H9 (cell line): ENCODE data around the gene F12. TPM values are rescaled to one million over a fixed set of nuclear protein-coding genes. Genes with fewer than 3 reads are reported as not detected.

Experiments used
- DNase-seq: peaks from one replicate; pipeline ENCODE4 v3.0.0-alpha.2; 2017
- H2AFZ ChIP-seq: one replicate; pipeline ENCODE4 v1.6.1; 2013; ENCODE audit warnings: mild to moderate bottlenecking, low read length, control low read depth, moderate library complexity
- H2AK5ac ChIP-seq: 2 replicates; pipeline ENCODE4 v1.6.1; 2013; ENCODE audit warnings: low read length, control low read depth, mixed read lengths; ENCODE audit not compliant: insufficient read length
- H2BK120ac ChIP-seq: one replicate; pipeline ENCODE4 v1.6.1; 2013; ENCODE audit warnings: low read depth, mild to moderate bottlenecking, low read length, control low read depth, inconsistent platforms; ENCODE audit not compliant: poor library complexity, severe bottlenecking
- H2BK12ac ChIP-seq: 2 replicates; pipeline ENCODE4 v1.6.1; 2013; ENCODE audit warnings: low read length, control low read depth, mixed read lengths, low read depth; ENCODE audit not compliant: insufficient read length
- H2BK15ac ChIP-seq: 2 replicates; pipeline ENCODE4 v1.6.1; 2013; ENCODE audit warnings: low read depth, low read length, control low read depth
- H2BK20ac ChIP-seq: one replicate; pipeline ENCODE4 v1.6.1; 2013; ENCODE audit warnings: low read depth, mild to moderate bottlenecking, low read length, control low read depth, inconsistent platforms; ENCODE audit not compliant: poor library complexity, severe bottlenecking
- H2BK5ac ChIP-seq: 2 replicates; pipeline ENCODE4 v1.6.1; 2013; ENCODE audit warnings: low read length, control low read depth, mixed read lengths; ENCODE audit not compliant: insufficient read length
- H3K14ac ChIP-seq: 2 replicates; pipeline ENCODE4 v1.6.1; 2013; ENCODE audit warnings: low read length, control low read depth; ENCODE audit not compliant: insufficient read depth
- H3K18ac ChIP-seq: 2 replicates; pipeline ENCODE4 v1.6.1; 2013; ENCODE audit warnings: low read depth, mild to moderate bottlenecking, mixed read lengths, low read length, control low read depth; ENCODE audit not compliant: insufficient read length
- H3K23ac ChIP-seq: 2 replicates; pipeline ENCODE4 v1.6.1; 2013; ENCODE audit warnings: low read length, control low read depth, mixed read lengths, low read depth; ENCODE audit not compliant: insufficient read length
- H3K23me2 ChIP-seq: 2 replicates; pipeline ENCODE4 v1.6.1; 2013; ENCODE audit warnings: low read depth, mild to moderate bottlenecking, mixed read lengths, low read length, control low read depth; ENCODE audit not compliant: insufficient read length, poor library complexity, severe bottlenecking
- H3K27ac ChIP-seq: 2 replicates; pipeline ENCODE4 v1.5.1; 2013; ENCODE audit warnings: low read length, control low read depth, mixed read lengths, low read depth; ENCODE audit not compliant: insufficient read length
- H3K27me3 ChIP-seq: 2 replicates; pipeline ENCODE4 v1.6.1; 2013; ENCODE audit warnings: low read length, control low read depth, inconsistent platforms; ENCODE audit not compliant: insufficient read depth
- H3K4ac ChIP-seq: 2 replicates; pipeline ENCODE4 v1.6.1; 2013; ENCODE audit warnings: low read depth, mild to moderate bottlenecking, control low read depth, inconsistent platforms, low read length, moderate library complexity
- H3K4me1 ChIP-seq: 2 replicates; pipeline ENCODE4 v1.6.1; 2013; ENCODE audit warnings: low read length, control low read depth, inconsistent platforms; ENCODE audit not compliant: insufficient read depth
- H3K4me2 ChIP-seq: 2 replicates; pipeline ENCODE4 v1.6.1; 2013; ENCODE audit warnings: low read length, control low read depth, mixed read lengths; ENCODE audit not compliant: insufficient read length, insufficient read depth
- H3K56ac ChIP-seq: 2 replicates; pipeline ENCODE4 v1.6.1; 2013; ENCODE audit warnings: low read depth, mild to moderate bottlenecking, mixed read lengths, low read length, control low read depth; ENCODE audit not compliant: insufficient read length
- H3K79me1 ChIP-seq: 2 replicates; pipeline ENCODE4 v1.6.1; 2013; ENCODE audit warnings: low read depth, mild to moderate bottlenecking, moderate library complexity, low read length, control low read depth, inconsistent platforms; ENCODE audit not compliant: insufficient read depth, poor library complexity, severe bottlenecking
- H3K79me2 ChIP-seq: 2 replicates; pipeline ENCODE4 v1.6.1; 2013; ENCODE audit warnings: low read length, control low read depth, inconsistent platforms; ENCODE audit not compliant: insufficient read depth
- H3K9ac ChIP-seq: 2 replicates; pipeline ENCODE4 v1.6.1; 2013; ENCODE audit warnings: low read length, control low read depth, mixed read lengths; ENCODE audit not compliant: insufficient read length; ENCODE audit errors: extremely low read depth
- H3K9me3 ChIP-seq: one replicate; pipeline ENCODE4 v1.6.1; 2013; ENCODE audit warnings: low read depth, low read length, inconsistent platforms; ENCODE audit not compliant: control insufficient read depth
- H3T11ph ChIP-seq: one replicate; pipeline ENCODE4 v1.6.1; 2013; ENCODE audit warnings: mild to moderate bottlenecking, low read length, control low read depth, inconsistent platforms
- H4K20me1 ChIP-seq: one replicate; pipeline ENCODE4 v1.6.1; 2013; ENCODE audit not compliant: control insufficient read depth, insufficient read length, insufficient read depth
- H4K5ac ChIP-seq: 2 replicates; pipeline ENCODE4 v1.6.1; 2013; ENCODE audit warnings: low read depth, mild to moderate bottlenecking, mixed read lengths, low read length, control low read depth; ENCODE audit not compliant: insufficient read length
- H4K8ac ChIP-seq: replicated peaks from 2 replicates; pipeline ENCODE4 v1.6.1; 2013; ENCODE audit warnings: low read length, control low read depth, mixed read lengths, low read depth; ENCODE audit not compliant: insufficient read length
- H4K91ac ChIP-seq: 2 replicates; pipeline ENCODE4 v1.6.1; 2013; ENCODE audit warnings: low read depth, mild to moderate bottlenecking, moderate library complexity, mixed read lengths, low read length, control low read depth; ENCODE audit not compliant: insufficient read length
- H3K27ac Mint-ChIP-seq, 3 experiments: 2 replicates in 2 of 3; 3 replicates in 1 of 3; pipeline ENCODE4 v1.8.0; 2020 to 2021; ENCODE audit warnings: mixed read lengths in 3 of 3, mild to moderate bottlenecking in 1 of 3, moderate library complexity in 1 of 3
- H3K27me3 Mint-ChIP-seq: 2 replicates; pipeline ENCODE4 v1.8.0; 2021; ENCODE audit warnings: low read depth, mild to moderate bottlenecking, moderate library complexity, mixed read lengths
- H3K36me3 Mint-ChIP-seq, 3 experiments: 2 replicates in 2 of 3; 3 replicates in 1 of 3; pipeline ENCODE4 v1.8.0; 2020 to 2021; ENCODE audit warnings: low read depth in 3 of 3, mixed read lengths in 3 of 3; ENCODE audit not compliant: insufficient read depth in 1 of 3
- H3K4me1 Mint-ChIP-seq, 2 experiments: 2 replicates each; pipeline ENCODE4 v1.8.0; 2020; ENCODE audit warnings: mixed read lengths in 2 of 2
- H3K4me3 Mint-ChIP-seq, 2 experiments: 2 replicates in 1 of 2; 3 replicates in 1 of 2; pipeline ENCODE4 v1.8.0; 2020 to 2021; ENCODE audit warnings: mild to moderate bottlenecking in 2 of 2, mixed read lengths in 2 of 2, moderate library complexity in 1 of 2
- H3K9me3 Mint-ChIP-seq, 2 experiments: 2 replicates in 1 of 2; 3 replicates in 1 of 2; pipeline ENCODE4 v1.8.0; 2020; ENCODE audit warnings: mild to moderate bottlenecking in 2 of 2, mixed read lengths in 2 of 2, moderate library complexity in 1 of 2
- WGBS: extraction: QIAGEN DNeasy Blood & Tissue Kit; methylation state at CpG from one replicate; pipeline ENCODE4 v1.1.7; 2013; ENCODE audit warnings: missing lambda C conversion rate, low lambda C conversion rate, mixed read lengths; ENCODE audit not compliant: insufficient read length; ENCODE audit errors: extremely low coverage; 5-methylcytosine and 5-hydroxymethylcytosine counted together
- total RNA-seq: library from RNA; stranded (reverse); gene quantifications from 2 replicates; pipeline ENCODE4 v1.2.1, GENCODE V29; 2021
- TF ChIP-seq, protein P1 (sequence below): fragments of 200-600 bp; sonication (generic); conservative IDR thresholded peaks from 3 replicates; pipeline ENCODE4 v1.8.0; 2021; ENCODE audit warnings: antibody characterized with exemption, mild to moderate bottlenecking

F12 gene
- total RNA-seq, 1 experiment from 2014 or later, result 3.5 TPM

- no peak overlapping the region for H2AFZ ChIP-seq
- H3K23ac ChIP-seq, result no peak overlapping the region
- peaks cover 11% of the 10 kb centered on the region; the same call in 1 of the 2 replicates for H3K4me1 ChIP-seq
- no peak overlapping the region for H2BK120ac ChIP-seq
- peak overlapping the region; percentile 76 to 90 for H3K4me3 Mint-ChIP-seq
- no peak for DNase-seq
- H4K8ac ChIP-seq, result no peak overlapping the region
- H4K20me1 ChIP-seq, result no peaks in the 10 kb centered on the region
- peaks cover 25% of the 10 kb centered on the region for H3K27me3 Mint-ChIP-seq
- H3K27ac ChIP-seq, result no peak overlapping the region
- no peak overlapping the region for H3K56ac ChIP-seq
- H2BK15ac ChIP-seq, result no peak overlapping the region
- H3K4ac ChIP-seq, result no peak overlapping the region
- no peak overlapping the region for H2BK5ac ChIP-seq
- no peaks in the 10 kb centered on the region; the same call in 1 of the 2 replicates for H3K27me3 ChIP-seq
- H2BK12ac ChIP-seq, result no peak overlapping the region
- WGBS, result no CpG with 5 or more reads among the region's 29 CpGs
- H3K4me1 Mint-ChIP-seq, result peaks cover 35 to 65% of the 10 kb centered on the region in 2 experiments
- H3K9me3 ChIP-seq, result no peaks in the 10 kb centered on the region
- H3K4me2 ChIP-seq, result peak overlapping the region; percentile 46
- H3K23me2 ChIP-seq, result peaks cover 10% of the 10 kb centered on the region
- no peaks in the 10 kb centered on the region for H3K79me1 ChIP-seq
- H3K18ac ChIP-seq, result no peak overlapping the region
- no peak overlapping the region for H3T11ph ChIP-seq
- TF ChIP-seq, protein P1, sequence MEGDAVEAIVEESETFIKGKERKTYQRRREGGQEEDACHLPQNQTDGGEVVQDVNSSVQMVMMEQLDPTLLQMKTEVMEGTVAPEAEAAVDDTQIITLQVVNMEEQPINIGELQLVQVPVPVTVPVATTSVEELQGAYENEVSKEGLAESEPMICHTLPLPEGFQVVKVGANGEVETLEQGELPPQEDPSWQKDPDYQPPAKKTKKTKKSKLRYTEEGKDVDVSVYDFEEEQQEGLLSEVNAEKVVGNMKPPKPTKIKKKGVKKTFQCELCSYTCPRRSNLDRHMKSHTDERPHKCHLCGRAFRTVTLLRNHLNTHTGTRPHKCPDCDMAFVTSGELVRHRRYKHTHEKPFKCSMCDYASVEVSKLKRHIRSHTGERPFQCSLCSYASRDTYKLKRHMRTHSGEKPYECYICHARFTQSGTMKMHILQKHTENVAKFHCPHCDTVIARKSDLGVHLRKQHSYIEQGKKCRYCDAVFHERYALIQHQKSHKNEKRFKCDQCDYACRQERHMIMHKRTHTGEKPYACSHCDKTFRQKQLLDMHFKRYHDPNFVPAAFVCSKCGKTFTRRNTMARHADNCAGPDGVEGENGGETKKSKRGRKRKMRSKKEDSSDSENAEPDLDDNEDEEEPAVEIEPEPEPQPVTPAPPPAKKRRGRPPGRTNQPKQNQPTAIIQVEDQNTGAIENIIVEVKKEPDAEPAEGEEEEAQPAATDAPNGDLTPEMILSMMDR, result no peak
- H3K9ac ChIP-seq, result no peak overlapping the region
- no peak overlapping the region for H3K14ac ChIP-seq
- H3K9me3 Mint-ChIP-seq, result no peaks in the 10 kb centered on the region; a peak in 1 of 5 replicates
- H3K36me3 Mint-ChIP-seq, result peaks cover 8 to 22% (median 8%) of the 10 kb centered on the region in 3 experiments
- no peak overlapping the region for H4K91ac ChIP-seq
- H3K79me2 ChIP-seq, result no peaks in the 10 kb centered on the region
- no peak overlapping the region for H4K5ac ChIP-seq
- no peak overlapping the region for H2AK5ac ChIP-seq
- peak overlapping the region in 1 of 3 experiments; percentile 42; a peak in 1 of 7 replicates for H3K27ac Mint-ChIP-seq
- H2BK20ac ChIP-seq, result no peak overlapping the region
Measured at GRCh38 chr5:177367981-177368868, 41.1 kb downstream of the F12 start.
